GM12864 (cell line): ENCODE results near the gene PGM2.

Experiments used
- DNase-seq: peaks from one replicate; pipeline ENCODE4 v3.0.0-alpha.2; 2011; ENCODE audit warnings: low read depth
- H3K4me3 ChIP-seq: 2 replicates; pipeline ENCODE4 v1.5.1; 2011; ENCODE audit warnings: mild to moderate bottlenecking, low read depth, low read length, control low read depth
- CTCF ChIP-seq: IDR thresholded peaks from 2 replicates; pipeline ENCODE4 v1.5.1; 2011; ENCODE audit warnings: low read depth, mild to moderate bottlenecking, moderate library complexity, low read length, control low read depth, inconsistent platforms; ENCODE audit errors: missing control alignments

PGM2 gene

GRCh38 chr4:37793562-37793961 lies 32.9 kb upstream of the PGM2 start:
- no peak for DNase-seq
- TF ChIP-seq CTCF, result peak; percentile 66
- no peak overlapping the region for H3K4me3 ChIP-seq

GRCh38 chr4:37794056-37794455 lies 32.4 kb upstream of the PGM2 start:
- DNase-seq, result no peak
- no peak for TF ChIP-seq CTCF
- H3K4me3 ChIP-seq, result no peak overlapping the region

- no peak for TF ChIP-seq CTCF
- no peak for DNase-seq
- no peak overlapping the region for H3K4me3 ChIP-seq
Measured at GRCh38 chr4:37795581-37796195, 30.8 kb upstream of the PGM2 start.

- DNase-seq, result no peak
- H3K4me3 ChIP-seq, result no peak overlapping the region
- TF ChIP-seq CTCF, result no peak
Measured at GRCh38 chr4:37797374-37797773, 29.1 kb upstream of the PGM2 start.

- TF ChIP-seq CTCF, result no peak
Measured at GRCh38 chr4:37797923-37798322, 28.6 kb upstream of the PGM2 start.

GRCh38 chr4:37798616-37799015 lies 27.9 kb upstream of the PGM2 start:
- no peak overlapping the region for H3K4me3 ChIP-seq
- no peak for TF ChIP-seq CTCF
- no peak for DNase-seq

More at GRCh38 chr4:37797923-37798322, 28.6 kb upstream of the PGM2 start:
- no peak overlapping the region for H3K4me3 ChIP-seq
- no peak for DNase-seq

GRCh38 chr4:37799941-37800554 lies 26.4 kb upstream of the PGM2 start:
- no peak overlapping the region for H3K4me3 ChIP-seq
- no peak for TF ChIP-seq CTCF
- no peak for DNase-seq
